IMR-90 (cell line): ENCODE results near the gene ZC2HC1C. TPM values are rescaled to one million over a fixed set of nuclear protein-coding genes. Genes with fewer than 3 reads are reported as not detected.

ENCODE experiments used
- ATAC-seq: fragments of 200-7000 bp; cut with Tn5 transposase; 2 replicates; pipeline ENCODE4 v1.9.1; 2020; ENCODE audit warnings: low read depth, mild to moderate bottlenecking, moderate library complexity
- BruUV-seq: library from RNA; stranded (reverse); fragments of 400-500 nt; replicated peaks from 2 replicates; lab custom pipeline; 2021; lab: Mats Ljungman, UMichigan
- CTCF ChIA-PET: fragments of 300-600 bp; formaldehyde crosslinking; extraction: SDS; loops from one replicate; lab custom pipeline; 2021; ENCODE audit warnings: antibody characterized with exemption; lab: Yijun Ruan, JAX
- POLR2A ChIA-PET: fragments of 300-600 bp; sonication (Branson Sonifier 250); formaldehyde crosslinking; loops from one replicate; lab custom pipeline; 2022; ENCODE audit warnings: antibody characterized with exemption; ENCODE audit not compliant: unreplicated experiment; lab: Charles Lee
- DNase-seq: peaks from one replicate; pipeline ENCODE4 v3.0.0; 2013
- H2AFZ ChIP-seq: replicated peaks from 2 replicates; pipeline ENCODE3; 2013; ENCODE audit warnings: low read length, mild to moderate bottlenecking; ENCODE audit not compliant: poor library complexity
- H2AK5ac ChIP-seq: 2 replicates; pipeline ENCODE4 v1.6.1; 2013; ENCODE audit warnings: low read depth, low read length, inconsistent platforms
- H2AK9ac ChIP-seq: replicated peaks from 2 replicates; pipeline ENCODE3; 2013; ENCODE audit warnings: mild to moderate bottlenecking, low read depth, low read length, moderate library complexity; ENCODE audit not compliant: poor library complexity
- H2BK120ac ChIP-seq: 2 replicates; pipeline ENCODE4 v1.6.1; 2013; ENCODE audit warnings: low read depth, low read length, inconsistent platforms
- H2BK15ac ChIP-seq: 3 replicates; pipeline ENCODE4 v1.6.1; 2013; ENCODE audit warnings: low read depth, low read length, inconsistent platforms
- H2BK20ac ChIP-seq: 2 replicates; pipeline ENCODE4 v1.6.1; 2013; ENCODE audit warnings: low read depth, mild to moderate bottlenecking, inconsistent platforms, low read length, moderate library complexity
- H2BK5ac ChIP-seq: 2 replicates; pipeline ENCODE4 v1.6.1; 2013; ENCODE audit warnings: mild to moderate bottlenecking, low read depth, low read length, inconsistent platforms; ENCODE audit not compliant: poor library complexity, severe bottlenecking
- H3K14ac ChIP-seq: replicated peaks from 2 replicates; pipeline ENCODE4 v1.6.1; 2013; ENCODE audit warnings: low read depth, low read length, inconsistent platforms
- H3K18ac ChIP-seq: 2 replicates; pipeline ENCODE4 v1.6.1; 2013; ENCODE audit warnings: low read depth, low read length, control low read depth
- H3K23ac ChIP-seq: 2 replicates; pipeline ENCODE4 v1.6.1; 2013; ENCODE audit warnings: low read depth, low read length, inconsistent platforms
- H3K27ac ChIP-seq: 2 replicates; pipeline ENCODE4 v1.5.1; 2013; ENCODE audit warnings: mild to moderate bottlenecking, control low read depth, low read length; ENCODE audit not compliant: insufficient read depth
- H3K27me3 ChIP-seq: 2 replicates; pipeline ENCODE4 v1.6.1; 2013; ENCODE audit warnings: low read length; ENCODE audit not compliant: control insufficient read depth, insufficient read depth
- H3K36me3 ChIP-seq: 2 replicates; pipeline ENCODE4 v1.6.1; 2013; ENCODE audit warnings: low read length, mixed read lengths; ENCODE audit not compliant: control insufficient read depth, insufficient read depth
- H3K4ac ChIP-seq: 2 replicates; pipeline ENCODE4 v1.6.1; 2013; ENCODE audit warnings: low read depth, low read length, inconsistent platforms
- H3K4me1 ChIP-seq: 2 replicates; pipeline ENCODE4 v1.6.1; 2013; ENCODE audit warnings: low read length, mixed read lengths; ENCODE audit not compliant: control insufficient read depth, insufficient read depth
- H3K4me2 ChIP-seq: 2 replicates; pipeline ENCODE4 v1.6.1; 2013; ENCODE audit warnings: low read depth, mild to moderate bottlenecking, control low read depth, low read length, moderate library complexity
- H3K4me3 ChIP-seq: 2 replicates; pipeline ENCODE4 v1.5.1; 2013; ENCODE audit warnings: low read depth, mild to moderate bottlenecking, control low read depth, low read length, moderate library complexity; ENCODE audit not compliant: insufficient read depth
- H3K56ac ChIP-seq: 2 replicates; pipeline ENCODE4 v1.6.1; 2013; ENCODE audit warnings: low read length, inconsistent platforms; ENCODE audit not compliant: insufficient read depth; ENCODE audit errors: extremely low read depth
- H3K79me1 ChIP-seq, 2 experiments: 2 replicates each; pipeline ENCODE4 v1.6.1; 2013; ENCODE audit warnings: low read length in 2 of 2, inconsistent platforms in 1 of 2, low read depth in 1 of 2
- H3K9ac ChIP-seq: 2 replicates; pipeline ENCODE4 v1.6.1; 2013; ENCODE audit warnings: low read depth, low read length, control low read depth
- H3K9me1 ChIP-seq: 2 replicates; pipeline ENCODE4 v1.6.1; 2013; ENCODE audit warnings: low read length, inconsistent platforms; ENCODE audit not compliant: insufficient read depth
- H3K9me3 ChIP-seq: 2 replicates; pipeline ENCODE4 v1.6.1; 2013; ENCODE audit warnings: low read length; ENCODE audit not compliant: control insufficient read depth, insufficient read depth
- H4K20me1 ChIP-seq: 2 replicates; pipeline ENCODE4 v1.6.1; 2013; ENCODE audit warnings: low read length, inconsistent platforms; ENCODE audit not compliant: insufficient read depth
- H4K5ac ChIP-seq: 2 replicates; pipeline ENCODE4 v1.6.1; 2013; ENCODE audit warnings: mild to moderate bottlenecking, low read depth, low read length, control low read depth
- H4K8ac ChIP-seq, 2 experiments: 2 replicates each; pipeline ENCODE4 v1.6.1; 2013; ENCODE audit warnings: low read depth in 2 of 2, low read length in 2 of 2, control low read depth in 1 of 2, inconsistent platforms in 1 of 2
- H4K91ac ChIP-seq: 2 replicates; pipeline ENCODE4 v1.6.1; 2013; ENCODE audit warnings: low read depth, low read length, inconsistent platforms; ENCODE audit not compliant: insufficient read depth
- BHLHE40 ChIP-seq: fragments of 150-350 bp; IDR thresholded peaks from 2 replicates; pipeline ENCODE4 v1.6.1; 2016; ENCODE audit warnings: mild to moderate bottlenecking, low read depth, low read length
- CEBPB ChIP-seq: IDR thresholded peaks from 2 replicates; pipeline ENCODE4 v1.6.1; 2012; ENCODE audit warnings: low read depth, low read length, improper control_type of control experiment
- CHD1 ChIP-seq: IDR thresholded peaks from 2 replicates; pipeline ENCODE4 v1.6.1; 2012; ENCODE audit warnings: low read depth, low read length, improper control_type of control experiment
- CTCF ChIP-seq: conservative IDR thresholded peaks from 2 replicates; pipeline ENCODE4 v1.5.1; 2012; ENCODE audit warnings: mild to moderate bottlenecking, low read depth, low read length, improper control_type of control experiment
- FOS ChIP-seq: fragments of 150-350 bp; IDR thresholded peaks from 2 replicates; pipeline ENCODE4 v1.6.1; 2016; ENCODE audit warnings: low read depth, low read length
- MAFK ChIP-seq: IDR thresholded peaks from 2 replicates; pipeline ENCODE4 v1.6.1; 2012; ENCODE audit warnings: low read depth, low read length, improper control_type of control experiment
- MXI1 ChIP-seq: IDR thresholded peaks from 2 replicates; pipeline ENCODE4 v1.6.1; 2012; ENCODE audit warnings: low read depth, mild to moderate bottlenecking, low read length, moderate library complexity, borderline replicate concordance
- NFE2L2 ChIP-seq: fragments of 150-350 bp; IDR thresholded peaks from 2 replicates; pipeline ENCODE4 v1.6.1; 2016; ENCODE audit warnings: low read depth, mild to moderate bottlenecking, low read length
- POLR2A ChIP-seq: IDR thresholded peaks from 2 replicates; pipeline ENCODE4 v1.6.1; 2012; ENCODE audit warnings: mild to moderate bottlenecking, low read depth, low read length
- RCOR1 ChIP-seq: IDR thresholded peaks from 2 replicates; pipeline ENCODE4 v1.6.1; 2012; ENCODE audit warnings: mild to moderate bottlenecking, low read length, improper control_type of control experiment; ENCODE audit not compliant: insufficient replicate concordance
- SMC3 ChIP-seq: fragments of 150-350 bp; IDR thresholded peaks from 2 replicates; pipeline ENCODE4 v1.6.1; 2016; ENCODE audit warnings: low read depth, mild to moderate bottlenecking, antibody characterized with exemption, low read length, moderate library complexity
- USF2 ChIP-seq: fragments of 150-350 bp; IDR thresholded peaks from 2 replicates; pipeline ENCODE4 v1.6.1; 2017; ENCODE audit warnings: mild to moderate bottlenecking, antibody characterized with exemption, low read length, low read depth
- WGBS, 2 experiments: methylation state at CpG; one replicate each; pipeline versions ENCODE4 v1.1.5 to v1.1.7; 2013; ENCODE audit warnings: missing lambda C conversion rate in 2 of 2; ENCODE audit not compliant: insufficient read length in 1 of 2; ENCODE audit errors: extremely low coverage in 2 of 2; 5-methylcytosine and 5-hydroxymethylcytosine counted together
- dilution Hi-C: fragments of 300-500 bp; cut with HindIII; formaldehyde crosslinking; loops from one replicate; pipeline ENCODE4 v1.14.3; 2018; ENCODE audit warnings: low sequenced_read_pairs; ENCODE audit not compliant: unreplicated experiment
- in situ Hi-C: fragments of 300-500 bp; cut with MboI; formaldehyde crosslinking; loops from 3 replicates; pipeline ENCODE4 v1.14.3; 2019; ENCODE audit warnings: low sequenced_read_pairs, inconsistent platforms, mixed read lengths
- intact Hi-C: fragments of 100-400 bp; cut with micrococcal nuclease; formaldehyde crosslinking; loops from 2 replicates; pipeline ENCODE4 v1.10.0; 2022
- polyA plus RNA-seq, 3 experiments: library from polyadenylated mRNA; depleted of rRNA; stranded (reverse); fragments of >200 nt; gene quantifications; 2 replicates each; pipeline ENCODE4 v1.2.3, GENCODE V29; 2012; ENCODE audit warnings: low replicate concordance in 1 of 3
- total RNA-seq: library from RNA; depleted of rRNA; stranded (reverse); fragments of >200 nt; gene quantifications from 2 replicates; pipeline ENCODE4 v1.2.3, GENCODE V29; 2012
- TF ChIP-seq, protein P1 (sequence below): fragments of 150-350 bp; IDR thresholded peaks from 2 replicates; pipeline ENCODE4 v1.6.1; 2016; ENCODE audit warnings: low read depth, mild to moderate bottlenecking, low read length, moderate library complexity, borderline replicate concordance

Gene ZC2HC1C
- total and polyA plus RNA-seq, 2 of the 4 experiments (the other 2 are of a cell fraction), result 0.15 to 0.54 TPM

GRCh38 chr14:75040959-75041358, 28.5 kb upstream of the ZC2HC1C start:
- no peak overlapping the region for H3K56ac ChIP-seq
- no peak overlapping the region for H2AK5ac ChIP-seq
- no peak overlapping the region for H2BK120ac ChIP-seq
- no peaks in the 10 kb centered on the region for H3K9me3 ChIP-seq
- no peak overlapping the region for H2BK20ac ChIP-seq
- no peak overlapping the region for H2BK5ac ChIP-seq
- H3K36me3 ChIP-seq, result peaks cover 3% of the 10 kb centered on the region; the same call in 1 of the 2 replicates
- ATAC-seq (no peak), DNase-seq (no peak)
- no peak overlapping the region for H3K4me3 ChIP-seq
- H3K27me3 ChIP-seq, result no peaks in the 10 kb centered on the region
- no peak overlapping the region for H3K23ac ChIP-seq
- TF ChIP-seq MAFK (no peak), NFE2L2 (no peak), BHLHE40 (no peak), USF2 (no peak), CTCF (no peak), CHD1 (no peak), POLR2A (no peak), RCOR1 (no peak), MXI1 (no peak), SMC3 (no peak), CEBPB (no peak), FOS (no peak)
- TF ChIP-seq, protein P1, sequence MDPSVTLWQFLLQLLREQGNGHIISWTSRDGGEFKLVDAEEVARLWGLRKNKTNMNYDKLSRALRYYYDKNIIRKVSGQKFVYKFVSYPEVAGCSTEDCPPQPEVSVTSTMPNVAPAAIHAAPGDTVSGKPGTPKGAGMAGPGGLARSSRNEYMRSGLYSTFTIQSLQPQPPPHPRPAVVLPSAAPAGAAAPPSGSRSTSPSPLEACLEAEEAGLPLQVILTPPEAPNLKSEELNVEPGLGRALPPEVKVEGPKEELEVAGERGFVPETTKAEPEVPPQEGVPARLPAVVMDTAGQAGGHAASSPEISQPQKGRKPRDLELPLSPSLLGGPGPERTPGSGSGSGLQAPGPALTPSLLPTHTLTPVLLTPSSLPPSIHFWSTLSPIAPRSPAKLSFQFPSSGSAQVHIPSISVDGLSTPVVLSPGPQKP, result no peak
- H3K27ac ChIP-seq, result no peak overlapping the region
- H3K4ac ChIP-seq, result no peak overlapping the region
- no peak overlapping the region for H3K14ac ChIP-seq
- no peak overlapping the region for H2AK9ac ChIP-seq
- dilution Hi-C loops, result no loop called here
- no peaks in the 10 kb centered on the region for H4K20me1 ChIP-seq
- H3K9ac ChIP-seq, result no peak overlapping the region
- intact Hi-C loops, result no loop called here
- H3K9me1 ChIP-seq, result peaks cover 12% of the 10 kb centered on the region
- no TSS peak for BruUV-seq
- no peak overlapping the region for H4K91ac ChIP-seq
- H2BK15ac ChIP-seq, result no peak overlapping the region
- POLR2A ChIA-PET, result no interaction called here
- CTCF ChIA-PET, result no interaction called here
- peaks cover 5 to 13% of the 10 kb centered on the region in 2 experiments; a peak in 2 of 4 replicates for H3K79me1 ChIP-seq
- no CpG with 5 or more reads among the region's 2 CpGs for WGBS, 2 experiments
- in situ Hi-C loops, result no loop called here
- H4K8ac ChIP-seq, result no peak overlapping the region
- H2AFZ ChIP-seq, result no peak overlapping the region
- no peak overlapping the region for H3K18ac ChIP-seq
- no peak overlapping the region for H4K5ac ChIP-seq
- no peak overlapping the region for H3K4me2 ChIP-seq
- H3K4me1 ChIP-seq, result peaks cover 10% of the 10 kb centered on the region
